H9 (cell line): Measurements from ENCODE around the gene INO80. TPM values are rescaled to one million over a fixed set of nuclear protein-coding genes. Genes with fewer than 3 reads are reported as not detected.

ENCODE experiments used
- DNase-seq: peaks from one replicate; pipeline ENCODE4 v3.0.0-alpha.2; 2017
- H2AFZ ChIP-seq: one replicate; pipeline ENCODE4 v1.6.1; 2013; ENCODE audit warnings: mild to moderate bottlenecking, low read length, control low read depth, moderate library complexity
- H2AK5ac ChIP-seq: 2 replicates; pipeline ENCODE4 v1.6.1; 2013; ENCODE audit warnings: low read length, control low read depth, mixed read lengths; ENCODE audit not compliant: insufficient read length
- H2BK120ac ChIP-seq: one replicate; pipeline ENCODE4 v1.6.1; 2013; ENCODE audit warnings: low read depth, mild to moderate bottlenecking, low read length, control low read depth, inconsistent platforms; ENCODE audit not compliant: poor library complexity, severe bottlenecking
- H2BK12ac ChIP-seq: 2 replicates; pipeline ENCODE4 v1.6.1; 2013; ENCODE audit warnings: low read length, control low read depth, mixed read lengths, low read depth; ENCODE audit not compliant: insufficient read length
- H2BK15ac ChIP-seq: 2 replicates; pipeline ENCODE4 v1.6.1; 2013; ENCODE audit warnings: low read depth, low read length, control low read depth
- H2BK20ac ChIP-seq: one replicate; pipeline ENCODE4 v1.6.1; 2013; ENCODE audit warnings: low read depth, mild to moderate bottlenecking, low read length, control low read depth, inconsistent platforms; ENCODE audit not compliant: poor library complexity, severe bottlenecking
- H2BK5ac ChIP-seq: 2 replicates; pipeline ENCODE4 v1.6.1; 2013; ENCODE audit warnings: low read length, control low read depth, mixed read lengths; ENCODE audit not compliant: insufficient read length
- H3K14ac ChIP-seq: 2 replicates; pipeline ENCODE4 v1.6.1; 2013; ENCODE audit warnings: low read length, control low read depth; ENCODE audit not compliant: insufficient read depth
- H3K18ac ChIP-seq: 2 replicates; pipeline ENCODE4 v1.6.1; 2013; ENCODE audit warnings: low read depth, mild to moderate bottlenecking, mixed read lengths, low read length, control low read depth; ENCODE audit not compliant: insufficient read length
- H3K23ac ChIP-seq: 2 replicates; pipeline ENCODE4 v1.6.1; 2013; ENCODE audit warnings: low read length, control low read depth, mixed read lengths, low read depth; ENCODE audit not compliant: insufficient read length
- H3K23me2 ChIP-seq: 2 replicates; pipeline ENCODE4 v1.6.1; 2013; ENCODE audit warnings: low read depth, mild to moderate bottlenecking, mixed read lengths, low read length, control low read depth; ENCODE audit not compliant: insufficient read length, poor library complexity, severe bottlenecking
- H3K27ac ChIP-seq: 2 replicates; pipeline ENCODE4 v1.5.1; 2013; ENCODE audit warnings: low read length, control low read depth, mixed read lengths, low read depth; ENCODE audit not compliant: insufficient read length
- H3K27me3 ChIP-seq: 2 replicates; pipeline ENCODE4 v1.6.1; 2013; ENCODE audit warnings: low read length, control low read depth, inconsistent platforms; ENCODE audit not compliant: insufficient read depth
- H3K4ac ChIP-seq: 2 replicates; pipeline ENCODE4 v1.6.1; 2013; ENCODE audit warnings: low read depth, mild to moderate bottlenecking, control low read depth, inconsistent platforms, low read length, moderate library complexity
- H3K4me1 ChIP-seq: 2 replicates; pipeline ENCODE4 v1.6.1; 2013; ENCODE audit warnings: low read length, control low read depth, inconsistent platforms; ENCODE audit not compliant: insufficient read depth
- H3K4me2 ChIP-seq: 2 replicates; pipeline ENCODE4 v1.6.1; 2013; ENCODE audit warnings: low read length, control low read depth, mixed read lengths; ENCODE audit not compliant: insufficient read length, insufficient read depth
- H3K56ac ChIP-seq: 2 replicates; pipeline ENCODE4 v1.6.1; 2013; ENCODE audit warnings: low read depth, mild to moderate bottlenecking, mixed read lengths, low read length, control low read depth; ENCODE audit not compliant: insufficient read length
- H3K79me1 ChIP-seq: 2 replicates; pipeline ENCODE4 v1.6.1; 2013; ENCODE audit warnings: low read depth, mild to moderate bottlenecking, moderate library complexity, low read length, control low read depth, inconsistent platforms; ENCODE audit not compliant: insufficient read depth, poor library complexity, severe bottlenecking
- H3K79me2 ChIP-seq: 2 replicates; pipeline ENCODE4 v1.6.1; 2013; ENCODE audit warnings: low read length, control low read depth, inconsistent platforms; ENCODE audit not compliant: insufficient read depth
- H3K9ac ChIP-seq: 2 replicates; pipeline ENCODE4 v1.6.1; 2013; ENCODE audit warnings: low read length, control low read depth, mixed read lengths; ENCODE audit not compliant: insufficient read length; ENCODE audit errors: extremely low read depth
- H3K9me3 ChIP-seq: one replicate; pipeline ENCODE4 v1.6.1; 2013; ENCODE audit warnings: low read depth, low read length, inconsistent platforms; ENCODE audit not compliant: control insufficient read depth
- H3T11ph ChIP-seq: one replicate; pipeline ENCODE4 v1.6.1; 2013; ENCODE audit warnings: mild to moderate bottlenecking, low read length, control low read depth, inconsistent platforms
- H4K20me1 ChIP-seq: one replicate; pipeline ENCODE4 v1.6.1; 2013; ENCODE audit not compliant: control insufficient read depth, insufficient read length, insufficient read depth
- H4K5ac ChIP-seq: 2 replicates; pipeline ENCODE4 v1.6.1; 2013; ENCODE audit warnings: low read depth, mild to moderate bottlenecking, mixed read lengths, low read length, control low read depth; ENCODE audit not compliant: insufficient read length
- H4K8ac ChIP-seq: replicated peaks from 2 replicates; pipeline ENCODE4 v1.6.1; 2013; ENCODE audit warnings: low read length, control low read depth, mixed read lengths, low read depth; ENCODE audit not compliant: insufficient read length
- H4K91ac ChIP-seq: 2 replicates; pipeline ENCODE4 v1.6.1; 2013; ENCODE audit warnings: low read depth, mild to moderate bottlenecking, moderate library complexity, mixed read lengths, low read length, control low read depth; ENCODE audit not compliant: insufficient read length
- H3K27ac Mint-ChIP-seq, 3 experiments: 2 replicates in 2 of 3; 3 replicates in 1 of 3; pipeline ENCODE4 v1.8.0; 2020 to 2021; ENCODE audit warnings: mixed read lengths in 3 of 3, mild to moderate bottlenecking in 1 of 3, moderate library complexity in 1 of 3
- H3K27me3 Mint-ChIP-seq: 2 replicates; pipeline ENCODE4 v1.8.0; 2021; ENCODE audit warnings: low read depth, mild to moderate bottlenecking, moderate library complexity, mixed read lengths
- H3K36me3 Mint-ChIP-seq, 3 experiments: 2 replicates in 2 of 3; 3 replicates in 1 of 3; pipeline ENCODE4 v1.8.0; 2020 to 2021; ENCODE audit warnings: low read depth in 3 of 3, mixed read lengths in 3 of 3; ENCODE audit not compliant: insufficient read depth in 1 of 3
- H3K4me1 Mint-ChIP-seq, 2 experiments: 2 replicates each; pipeline ENCODE4 v1.8.0; 2020; ENCODE audit warnings: mixed read lengths in 2 of 2
- H3K4me3 Mint-ChIP-seq, 2 experiments: 2 replicates in 1 of 2; 3 replicates in 1 of 2; pipeline ENCODE4 v1.8.0; 2020 to 2021; ENCODE audit warnings: mild to moderate bottlenecking in 2 of 2, mixed read lengths in 2 of 2, moderate library complexity in 1 of 2
- H3K9me3 Mint-ChIP-seq, 2 experiments: 2 replicates in 1 of 2; 3 replicates in 1 of 2; pipeline ENCODE4 v1.8.0; 2020; ENCODE audit warnings: mild to moderate bottlenecking in 2 of 2, mixed read lengths in 2 of 2, moderate library complexity in 1 of 2
- total RNA-seq: library from RNA; stranded (reverse); gene quantifications from 2 replicates; pipeline ENCODE4 v1.2.1, GENCODE V29; 2021
- TF ChIP-seq, protein P1 (sequence below): fragments of 200-600 bp; sonication (generic); conservative IDR thresholded peaks from 3 replicates; pipeline ENCODE4 v1.8.0; 2021; ENCODE audit warnings: antibody characterized with exemption, mild to moderate bottlenecking

The INO80 gene
- total RNA-seq, 1 experiment from 2014 or later = 29.2 TPM

DNA sequence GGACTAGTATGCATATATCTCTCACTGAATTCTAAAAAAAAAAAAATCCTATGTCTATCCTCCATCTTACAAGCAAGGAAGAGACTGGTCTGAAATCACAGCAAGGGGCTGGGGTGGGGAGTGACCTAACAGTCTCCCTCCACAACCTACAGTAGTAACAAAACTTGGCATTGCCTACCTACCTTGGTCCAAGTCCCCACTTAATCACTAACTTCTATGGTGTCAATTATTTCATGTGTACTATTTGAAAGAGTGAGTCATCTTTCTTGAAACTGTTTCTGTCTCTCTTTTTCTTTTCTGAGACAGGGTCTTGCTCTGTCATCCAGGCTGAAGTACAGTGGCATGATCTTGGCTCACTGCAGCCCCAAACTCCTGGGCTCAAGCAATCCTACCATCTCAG, 126.0 kb downstream of the INO80 start:
- no peak overlapping the region for H3K27ac ChIP-seq
- H4K91ac ChIP-seq = no peak overlapping the region
- H2BK120ac ChIP-seq = no peak overlapping the region
- no peak overlapping the region for H3K4me3 Mint-ChIP-seq
- H3K79me2 ChIP-seq = no peaks in the 10 kb centered on the region
- H3K56ac ChIP-seq = no peak overlapping the region
- H3K9ac ChIP-seq = no peak overlapping the region
- H3K4ac ChIP-seq = no peak overlapping the region
- H2AFZ ChIP-seq = no peak overlapping the region
- H2BK20ac ChIP-seq = no peak overlapping the region
- no peak overlapping the region for H3T11ph ChIP-seq
- H4K20me1 ChIP-seq = no peaks in the 10 kb centered on the region
- H3K4me1 ChIP-seq = no peaks in the 10 kb centered on the region
- no peaks in the 10 kb centered on the region for H3K9me3 ChIP-seq
- no peaks in the 10 kb centered on the region for H3K9me3 Mint-ChIP-seq
- H3K23ac ChIP-seq = no peak overlapping the region
- no peak overlapping the region for H4K8ac ChIP-seq
- no peak for DNase-seq
- TF ChIP-seq, protein P1, sequence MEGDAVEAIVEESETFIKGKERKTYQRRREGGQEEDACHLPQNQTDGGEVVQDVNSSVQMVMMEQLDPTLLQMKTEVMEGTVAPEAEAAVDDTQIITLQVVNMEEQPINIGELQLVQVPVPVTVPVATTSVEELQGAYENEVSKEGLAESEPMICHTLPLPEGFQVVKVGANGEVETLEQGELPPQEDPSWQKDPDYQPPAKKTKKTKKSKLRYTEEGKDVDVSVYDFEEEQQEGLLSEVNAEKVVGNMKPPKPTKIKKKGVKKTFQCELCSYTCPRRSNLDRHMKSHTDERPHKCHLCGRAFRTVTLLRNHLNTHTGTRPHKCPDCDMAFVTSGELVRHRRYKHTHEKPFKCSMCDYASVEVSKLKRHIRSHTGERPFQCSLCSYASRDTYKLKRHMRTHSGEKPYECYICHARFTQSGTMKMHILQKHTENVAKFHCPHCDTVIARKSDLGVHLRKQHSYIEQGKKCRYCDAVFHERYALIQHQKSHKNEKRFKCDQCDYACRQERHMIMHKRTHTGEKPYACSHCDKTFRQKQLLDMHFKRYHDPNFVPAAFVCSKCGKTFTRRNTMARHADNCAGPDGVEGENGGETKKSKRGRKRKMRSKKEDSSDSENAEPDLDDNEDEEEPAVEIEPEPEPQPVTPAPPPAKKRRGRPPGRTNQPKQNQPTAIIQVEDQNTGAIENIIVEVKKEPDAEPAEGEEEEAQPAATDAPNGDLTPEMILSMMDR = no peak
- no peaks in the 10 kb centered on the region for H3K27me3 ChIP-seq
- H3K36me3 Mint-ChIP-seq = peaks cover 25 to 75% (median 47%) of the 10 kb centered on the region in 3 experiments
- peaks cover 2 to 3% of the 10 kb centered on the region in 2 experiments; a peak in 2 of 4 replicates for H3K4me1 Mint-ChIP-seq
- H3K79me1 ChIP-seq = no peaks in the 10 kb centered on the region
- no peak overlapping the region for H2BK12ac ChIP-seq
- H2AK5ac ChIP-seq = no peak overlapping the region
- no peak overlapping the region for H3K27ac Mint-ChIP-seq
- H2BK5ac ChIP-seq = no peak overlapping the region
- no peak overlapping the region for H3K4me2 ChIP-seq
- no peaks in the 10 kb centered on the region for H3K23me2 ChIP-seq
- no peak overlapping the region for H2BK15ac ChIP-seq
- H4K5ac ChIP-seq = no peak overlapping the region
- no peak overlapping the region for H3K18ac ChIP-seq
- H3K27me3 Mint-ChIP-seq = no peaks in the 10 kb centered on the region
- H3K14ac ChIP-seq = no peak overlapping the region
